HG03196 (cell line): ENCODE results near the gene HGFAC.

Source experiments
- ATAC-seq: cut with Tn5 transposase; IDR thresholded peaks from one replicate; pipeline ENCODE4 v1.9.1; 2021; ENCODE audit not compliant: unreplicated experiment

Gene HGFAC

DNA sequence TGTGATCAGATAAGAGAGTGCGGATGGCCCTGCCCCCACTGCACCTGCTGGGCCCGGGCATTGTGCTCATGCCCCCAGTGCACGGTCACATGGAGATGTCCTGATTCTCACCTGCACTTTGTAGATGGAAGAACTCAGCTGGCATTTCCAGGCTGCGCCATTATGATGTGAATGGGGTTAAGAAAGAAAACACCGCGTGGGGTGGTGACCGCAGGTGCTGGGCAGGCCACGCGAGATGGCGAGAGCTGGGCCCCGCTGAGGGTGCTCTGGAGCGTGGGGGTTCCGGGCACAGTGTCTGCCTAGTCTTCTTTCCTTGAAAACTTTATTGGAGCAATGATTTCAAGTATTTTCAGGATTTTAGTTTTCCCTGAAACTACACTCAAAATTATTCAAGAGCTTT, 17.8 kb upstream of the HGFAC start:
- ATAC-seq: no peak

DNA sequence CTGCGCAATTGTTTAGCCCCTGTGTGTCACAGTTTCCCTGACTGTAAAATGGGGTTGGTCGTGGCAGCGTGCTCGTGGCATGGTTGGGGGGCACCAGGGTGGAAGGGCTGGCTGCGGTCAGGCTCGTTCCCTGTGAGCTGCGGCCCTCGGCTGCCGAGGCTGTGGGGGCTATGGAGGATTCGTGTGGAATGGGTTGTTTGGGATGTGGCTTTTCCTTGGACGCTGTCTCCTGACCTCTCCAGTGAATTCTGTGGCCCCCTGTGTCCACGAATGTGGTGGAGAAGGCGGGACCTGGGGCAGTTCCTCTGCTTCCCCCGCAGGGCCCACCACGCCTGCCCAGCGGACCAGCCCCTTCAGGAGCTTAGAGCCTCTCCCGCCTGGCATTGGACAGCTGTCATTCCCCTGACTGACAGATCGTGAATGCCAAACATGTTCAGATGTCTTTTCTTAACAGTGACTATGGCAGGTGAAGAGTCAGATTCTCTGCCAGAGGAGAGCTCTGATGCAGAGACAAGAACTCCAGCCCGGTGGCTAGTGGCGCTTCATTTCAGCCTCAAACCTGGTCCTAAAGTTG, 17.2 kb upstream of the HGFAC start:
- ATAC-seq: no peak

- ATAC-seq: no peak
Observed at GRCh38 chr4:3426465-3427133, 15.2 kb upstream of the HGFAC start.

DNA sequence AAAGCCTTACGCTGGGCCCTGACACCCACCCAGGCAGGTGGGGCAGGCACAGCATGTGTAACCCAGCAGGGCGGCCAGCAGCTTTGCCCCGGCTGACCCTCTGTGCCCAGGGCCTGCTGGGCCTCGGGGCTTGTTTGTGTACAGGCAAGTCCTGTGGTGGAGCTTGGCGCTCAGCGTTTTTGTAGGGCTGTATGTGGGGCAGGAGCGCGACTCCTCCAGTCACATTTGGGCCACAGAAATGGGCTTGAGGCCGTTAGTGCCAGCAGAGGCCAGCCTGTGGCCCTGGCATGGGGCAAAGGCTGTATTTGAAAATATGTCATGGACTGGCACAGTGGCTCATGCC, 14.7 kb upstream of the HGFAC start:
- no peak for ATAC-seq

- no peak for ATAC-seq
Observed at GRCh38 chr4:3427706-3428446, 13.9 kb upstream of the HGFAC start.

DNA sequence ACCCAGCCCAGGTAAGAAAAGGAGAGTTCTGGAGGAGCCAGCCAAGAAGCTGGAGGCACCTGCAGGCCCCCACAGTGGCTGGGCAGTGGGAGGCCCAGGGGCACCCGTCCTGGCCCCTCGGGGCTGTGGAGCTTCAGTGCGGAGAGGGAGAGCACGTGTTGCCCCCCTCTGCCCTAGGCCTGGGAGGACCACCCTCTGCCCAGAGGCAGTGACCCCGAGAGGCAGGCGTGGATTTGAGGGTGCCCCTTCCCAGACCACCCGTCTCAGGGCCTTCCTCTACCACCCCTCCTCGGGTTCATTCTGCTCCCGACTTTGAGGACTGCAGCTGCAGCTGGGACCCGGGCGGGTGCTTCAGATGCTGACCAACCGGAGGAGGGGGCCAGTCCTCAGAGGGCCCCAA, 12.1 kb upstream of the HGFAC start:
- ATAC-seq: no peak

GRCh38 chr4:3430524-3430923, 11.2 kb upstream of the HGFAC start:
- ATAC-seq: no peak

GRCh38 chr4:3431446-3431993, 10.2 kb upstream of the HGFAC start:
- ATAC-seq: no peak

- ATAC-seq: no peak
Observed at GRCh38 chr4:3432381-3432790, 9.4 kb upstream of the HGFAC start.

DNA sequence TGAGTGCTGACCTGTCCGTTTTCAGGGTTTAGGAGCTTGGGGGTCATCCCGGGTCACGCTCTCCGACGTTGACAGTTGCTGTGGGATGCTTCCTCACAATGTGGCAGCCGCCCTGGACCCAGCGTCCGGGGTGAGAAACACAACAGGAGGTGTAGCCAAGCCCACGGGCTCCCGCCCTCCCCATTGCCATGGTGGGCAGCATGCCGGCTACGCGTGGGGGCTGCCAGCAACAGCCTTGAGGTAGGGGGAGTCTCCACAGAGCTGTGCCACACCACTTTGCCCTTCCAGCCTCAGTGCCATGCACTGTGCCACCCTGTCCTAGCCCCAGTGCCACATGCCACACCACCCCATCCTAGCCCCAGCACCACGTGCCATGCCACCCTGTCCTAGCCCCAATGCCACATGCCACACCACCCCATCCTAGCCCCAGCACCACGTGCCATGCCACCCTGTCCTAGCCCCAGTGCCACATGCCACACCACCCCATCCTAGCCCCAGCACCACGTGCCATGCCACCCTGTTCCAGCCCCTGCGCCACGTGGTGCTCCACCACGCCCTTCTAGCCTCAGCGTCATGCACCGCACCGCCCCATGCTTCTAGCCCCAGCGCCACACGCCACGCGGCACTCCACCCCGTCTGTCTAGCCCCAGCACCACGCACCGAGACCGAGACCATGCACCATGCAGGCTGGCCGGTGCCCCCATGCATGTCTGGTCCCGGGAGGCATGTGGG, 8.5 kb upstream of the HGFAC start:
- no peak for ATAC-seq

DNA sequence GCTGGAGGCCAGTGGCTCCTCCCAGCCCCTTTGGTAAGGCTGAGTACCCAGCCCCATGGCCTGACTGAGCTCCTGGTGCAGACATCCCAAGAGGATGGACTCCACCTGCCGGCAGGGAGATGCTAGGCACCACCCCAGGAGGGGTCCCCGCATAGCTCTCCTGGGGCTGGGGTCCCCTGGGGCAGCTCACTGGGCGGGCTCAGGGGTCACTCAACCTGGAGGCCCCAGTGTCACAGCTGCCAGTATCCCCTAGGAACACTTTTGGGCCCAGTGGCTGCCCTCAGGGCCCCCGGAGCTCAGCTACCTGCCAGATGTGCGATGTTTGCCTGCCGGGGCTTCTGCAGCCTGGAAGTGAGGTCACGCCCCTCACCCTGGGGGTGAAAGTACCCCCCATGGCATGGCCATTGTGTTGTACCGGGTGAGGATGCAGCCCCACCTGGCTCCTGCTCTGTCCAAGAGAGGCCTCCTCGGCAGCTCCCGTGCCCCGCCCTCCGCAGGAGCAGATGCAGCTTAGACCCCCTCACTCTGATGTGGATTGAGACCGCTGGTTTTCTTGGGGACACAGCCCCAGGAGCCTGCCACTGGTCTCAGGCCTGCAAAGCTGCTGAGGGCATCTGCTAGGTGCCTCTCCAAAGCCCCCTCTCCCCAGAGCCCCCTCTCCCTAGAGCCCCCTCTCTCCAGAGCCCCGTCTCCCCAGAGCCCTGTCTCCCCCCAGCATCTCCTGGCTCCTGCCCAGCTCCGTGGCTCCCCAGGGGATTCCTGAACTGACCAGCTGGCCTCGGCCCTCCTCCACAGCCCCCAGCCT, 6.7 kb upstream of the HGFAC start:
- no peak for ATAC-seq

DNA sequence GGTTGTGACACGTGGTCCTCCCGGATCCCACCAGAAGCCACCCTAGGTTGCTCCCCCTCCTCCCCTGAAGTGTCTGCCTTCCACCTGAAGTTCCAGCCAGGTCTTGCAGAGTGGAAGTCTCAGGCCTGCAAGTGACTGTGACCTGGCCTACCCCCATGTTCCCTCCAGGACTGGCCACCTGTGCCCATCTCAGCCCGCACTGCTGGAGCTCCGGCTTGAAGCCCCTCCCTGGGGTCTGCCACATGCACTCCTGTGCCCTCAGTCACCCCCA, 6.1 kb upstream of the HGFAC start:
- no peak for ATAC-seq

DNA sequence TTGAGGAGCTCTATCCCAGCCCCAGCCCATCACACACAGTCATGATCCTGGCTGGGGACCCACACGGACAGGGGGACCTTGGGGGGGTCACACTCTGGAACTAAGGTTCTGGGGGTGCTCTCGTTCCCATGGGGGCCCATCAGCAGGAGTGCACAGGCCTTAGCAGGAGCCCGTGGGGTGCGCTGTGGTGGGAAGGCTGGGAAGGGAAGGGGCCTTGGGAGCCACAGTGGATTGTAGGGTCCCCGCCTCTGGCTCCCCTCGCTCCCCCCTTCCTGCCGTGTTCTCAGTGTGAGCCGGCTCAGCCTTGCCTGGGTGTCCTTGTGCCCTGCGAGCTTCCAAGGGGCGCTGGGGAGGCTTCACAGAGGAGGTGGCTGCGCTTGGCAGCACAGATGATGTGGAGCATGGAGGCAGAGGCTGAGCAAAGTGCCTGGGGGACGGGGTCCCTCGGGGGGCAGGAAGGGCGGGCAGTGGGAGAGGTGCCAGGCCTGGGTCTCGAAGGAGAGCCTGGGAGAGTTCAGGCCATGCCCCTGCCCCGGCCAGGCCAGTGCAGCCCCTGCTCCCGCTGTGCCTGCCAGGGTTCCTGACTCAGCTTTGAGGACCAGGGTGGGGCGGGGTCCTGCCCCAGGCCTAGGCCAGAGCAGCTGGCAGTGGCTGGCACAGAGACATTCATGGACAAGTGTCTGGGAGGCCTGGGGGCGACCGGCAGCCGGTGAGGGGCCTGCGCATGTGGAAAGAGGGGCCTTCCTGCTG, 5.5 kb upstream of the HGFAC start:
- ATAC-seq: no peak

DNA sequence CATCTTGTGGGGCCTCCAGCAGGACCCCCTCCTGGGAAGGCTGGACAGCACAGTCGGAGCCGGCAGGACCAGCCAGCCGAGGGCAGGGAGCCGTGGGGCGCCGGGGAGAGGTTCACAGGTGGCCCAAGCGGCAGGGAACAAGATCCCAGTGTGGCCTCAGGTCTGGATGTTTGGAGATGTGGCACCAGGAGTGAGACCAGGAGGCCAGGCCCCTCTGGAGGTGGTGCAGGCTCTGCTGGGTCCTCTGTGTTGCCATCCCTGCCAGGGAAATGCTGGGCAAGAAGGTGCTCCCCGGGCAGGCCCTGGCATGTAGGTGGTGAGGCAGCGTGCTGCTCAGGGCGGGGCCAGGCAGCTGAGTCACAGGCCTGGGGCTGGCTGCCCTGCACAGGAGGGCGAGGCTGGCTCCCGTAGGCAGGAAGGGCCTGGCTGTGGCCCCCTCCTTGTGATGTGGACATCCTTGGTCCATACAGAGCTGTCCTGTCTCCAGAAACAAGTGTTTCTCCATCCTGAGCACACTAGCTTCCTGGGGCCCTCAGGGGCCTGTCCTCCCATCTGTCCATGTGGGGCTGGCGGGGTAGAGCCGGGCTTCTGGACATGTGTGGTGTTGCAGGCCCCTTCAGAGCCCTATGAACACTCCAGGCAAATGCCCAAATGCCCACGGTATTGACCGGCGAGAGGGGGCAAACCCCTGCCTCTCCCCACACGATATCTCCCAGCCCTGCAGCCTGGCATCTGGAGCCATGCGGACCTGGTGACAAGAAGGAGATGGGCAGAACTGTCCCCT, 4.8 kb upstream of the HGFAC start:
- ATAC-seq: no peak

GRCh38 chr4:3437582-3437936, 4.2 kb upstream of the HGFAC start:
- no peak for ATAC-seq

GRCh38 chr4:3437998-3438846, 3.5 kb upstream of the HGFAC start:
- ATAC-seq: no peak

GRCh38 chr4:3438847-3439180, 3.0 kb upstream of the HGFAC start:
- ATAC-seq: no peak

- ATAC-seq: no peak
Observed at GRCh38 chr4:3439391-3439790, 2.4 kb upstream of the HGFAC start.

DNA sequence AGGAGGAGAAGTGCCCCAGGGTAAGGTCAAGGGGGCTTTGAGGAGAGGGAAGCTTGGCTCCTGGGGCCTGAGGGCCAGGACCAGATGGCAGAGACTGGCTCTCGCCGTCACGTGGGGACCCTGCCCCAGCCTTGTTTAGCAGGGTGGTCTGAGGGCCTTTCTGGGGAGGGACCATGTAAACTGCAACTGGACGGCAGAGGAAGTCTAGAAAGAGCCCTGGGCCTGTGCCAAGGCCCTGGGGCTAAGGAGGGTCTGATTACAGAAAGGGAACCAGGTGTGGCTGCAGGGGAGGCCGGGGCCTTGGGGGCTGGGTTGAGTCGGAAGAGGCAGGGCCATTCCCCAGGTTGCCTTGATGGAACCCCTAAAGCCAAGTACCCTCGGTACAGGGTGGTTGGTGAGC, 1.8 kb upstream of the HGFAC start:
- ATAC-seq: no peak
